Skin epidermis (tissue), 12 donors: ENCODE data around the gene NOP9.

Experiments
- H3K27ac ChIP-seq, 21 experiments: fragments of 200-600 bp; sonication (generic) in 11 of 21; one replicate each; pipeline ENCODE4 v1.5.0; 2020; ENCODE audit warnings: mild to moderate bottlenecking in 3 of 21, inconsistent platforms in 2 of 21, moderate library complexity in 2 of 21
- H3K4me3 ChIP-seq, 7 experiments: fragments of 200-600 bp; sonication (generic) in 2 of 7; one replicate each; pipeline ENCODE4 v1.5.0; 2020; ENCODE audit warnings: inconsistent platforms in 2 of 7, mild to moderate bottlenecking in 2 of 7, moderate library complexity in 1 of 7

NOP9 gene

GRCh38 chr14:24262821-24263733, 36.6 kb upstream of the NOP9 start, which contains the start of gene TGM1:
Gene TGM1, minus strand, starts transcription at chr14:24263177. Its CDS starts 825 bp downstream, at chr14:24262352.
- peak within 1 kb of the TSS in 5 of 7 experiments; percentile 1 to 23 (median 11) for H3K4me3 ChIP-seq
- peak within 1 kb of the TSS; percentile 13 to 82 (median 65) for H3K27ac ChIP-seq

GRCh38 chr14:24263848-24264247, 35.8 kb upstream of the NOP9 start:
- H3K27ac ChIP-seq, result peak overlapping the region in 18 of 21 experiments; percentile 6 to 82 (median 68)

DNA sequence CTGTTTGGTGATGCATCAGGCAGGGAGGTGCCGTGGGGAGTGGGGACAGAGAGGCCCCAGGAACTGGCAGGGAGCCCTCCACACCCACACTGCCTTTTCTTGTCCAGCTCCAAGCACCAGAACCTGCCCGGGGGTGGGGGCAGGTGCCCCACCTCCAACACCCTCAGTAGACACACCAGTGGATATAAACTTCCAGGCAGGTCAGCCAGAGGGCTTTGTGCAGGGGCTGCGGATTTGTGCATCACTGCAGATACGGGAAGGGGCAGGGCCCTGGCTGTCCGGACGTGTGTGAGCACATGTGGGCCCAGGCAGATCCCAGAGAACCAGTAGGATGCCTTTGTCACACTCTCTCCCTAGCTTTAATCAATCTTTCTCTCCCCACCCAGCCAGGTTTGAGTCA, 35.4 kb upstream of the NOP9 start:
- Histone ChIP-seq H3K27ac (peak overlapping the region in 19 of 21 experiments; percentile 13 to 82 (median 65)), H3K4me3 (no peak overlapping the region)

More at GRCh38 chr14:24263848-24264247, 35.8 kb upstream of the NOP9 start:
- H3K4me3 ChIP-seq, result no peak overlapping the region

DNA sequence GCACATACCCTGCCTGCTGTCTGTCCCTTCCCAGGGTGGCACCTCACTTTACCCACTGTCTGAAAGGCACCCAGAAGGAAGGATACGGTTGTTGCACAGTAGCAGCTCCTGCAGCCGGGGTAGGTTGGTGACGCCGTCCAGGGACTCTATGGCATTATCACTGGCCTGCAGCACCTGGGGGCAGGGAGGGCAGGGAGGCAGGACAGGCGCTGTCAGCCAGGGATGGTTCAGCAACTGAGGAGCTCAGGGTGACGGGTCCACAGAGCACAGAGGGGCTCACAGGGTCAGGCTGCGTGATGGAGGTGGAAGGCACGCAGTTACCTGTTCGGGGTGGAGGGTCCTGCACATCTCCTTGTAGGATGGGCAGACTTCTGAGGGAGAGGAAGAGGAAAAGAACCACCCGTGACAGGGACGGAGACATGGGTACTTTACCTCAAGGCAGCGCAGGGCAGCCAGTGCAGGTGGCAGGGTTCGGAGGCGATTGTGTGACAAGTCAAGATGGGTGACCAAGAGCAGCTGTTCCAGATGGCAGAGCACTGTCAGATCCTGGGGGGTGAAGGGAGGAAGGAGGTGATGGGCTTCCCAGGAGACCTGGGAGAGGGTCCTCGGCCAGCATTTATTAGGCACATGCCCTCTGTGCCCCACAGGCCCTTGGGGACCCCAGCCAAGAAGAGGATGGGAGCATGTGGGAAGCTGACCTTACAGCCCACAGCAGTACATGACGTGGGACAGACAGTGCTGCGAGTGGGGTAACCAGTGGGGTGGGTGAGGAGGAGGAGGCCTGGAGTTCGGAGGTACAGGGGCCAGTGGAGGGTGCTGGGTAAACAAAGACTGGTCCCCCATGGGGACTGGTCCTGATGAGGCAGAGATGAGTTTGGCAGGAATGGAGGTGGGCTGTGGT, 33.1 kb upstream of the NOP9 start:
- Histone ChIP-seq H3K27ac (no peak overlapping the region), H3K4me3 (no peak overlapping the region)

DNA sequence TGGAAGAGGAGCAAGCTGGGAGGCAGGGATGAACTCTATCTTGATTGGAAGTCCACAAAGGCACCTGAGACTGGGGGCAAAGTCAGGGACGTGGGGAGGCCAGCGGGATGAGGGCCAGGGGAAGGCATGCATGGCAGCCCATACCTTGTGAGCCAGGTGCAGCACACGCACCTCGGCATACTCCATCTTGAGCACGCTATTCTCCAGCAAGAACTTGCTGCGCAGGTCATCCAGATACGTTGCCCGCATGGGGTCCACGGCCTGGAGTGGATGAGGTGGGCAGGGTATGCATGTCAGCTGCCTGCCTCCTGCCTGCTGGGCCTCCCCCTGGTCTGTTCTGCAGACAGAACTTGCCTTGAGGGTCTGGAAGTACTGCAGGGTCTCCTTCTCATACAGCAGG, 32.1 kb upstream of the NOP9 start:
- Histone ChIP-seq H3K4me3 (no peak overlapping the region), H3K27ac (no peak overlapping the region)

GRCh38 chr14:24268225-24268624, 31.4 kb upstream of the NOP9 start:
- no peak overlapping the region for H3K4me3 ChIP-seq
- H3K27ac ChIP-seq, result no peak overlapping the region

DNA sequence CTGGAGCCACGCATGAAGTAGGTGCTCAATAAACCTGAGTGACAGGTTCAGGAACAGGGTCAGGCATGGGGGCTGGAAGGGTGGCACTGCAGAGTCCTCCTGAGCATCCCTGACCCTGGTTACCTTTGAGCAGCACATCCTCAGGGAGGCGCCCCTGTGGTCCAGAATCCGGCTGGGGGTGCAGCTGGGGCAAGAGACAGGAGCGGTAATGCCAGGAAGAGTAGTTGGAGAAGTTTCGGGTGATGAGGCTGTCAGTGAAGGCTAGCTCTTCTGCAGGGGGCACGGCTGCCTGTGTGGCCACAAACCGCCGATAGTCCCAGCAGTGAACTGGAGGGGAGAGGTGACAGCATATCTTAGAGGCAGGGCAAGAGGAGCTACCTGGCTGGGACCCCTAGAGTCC, 30.3 kb upstream of the NOP9 start:
- Histone ChIP-seq H3K4me3 (no peak overlapping the region), H3K27ac (no peak overlapping the region)

- Histone ChIP-seq H3K4me3 (no peak overlapping the region), H3K27ac (peak overlapping the region in 3 of 21 experiments; percentile 19 to 100 (median 100))
These were observed 29.6 kb upstream of the NOP9 start for GRCh38 chr14:24269910-24270536.

GRCh38 chr14:24270537-24271133, 29.0 kb upstream of the NOP9 start:
- H3K4me3 ChIP-seq, result peak overlapping the region; percentile 69 to 89 (median 71)
- H3K27ac ChIP-seq, result peak overlapping the region; percentile 95 to 100 (median 99)

DNA sequence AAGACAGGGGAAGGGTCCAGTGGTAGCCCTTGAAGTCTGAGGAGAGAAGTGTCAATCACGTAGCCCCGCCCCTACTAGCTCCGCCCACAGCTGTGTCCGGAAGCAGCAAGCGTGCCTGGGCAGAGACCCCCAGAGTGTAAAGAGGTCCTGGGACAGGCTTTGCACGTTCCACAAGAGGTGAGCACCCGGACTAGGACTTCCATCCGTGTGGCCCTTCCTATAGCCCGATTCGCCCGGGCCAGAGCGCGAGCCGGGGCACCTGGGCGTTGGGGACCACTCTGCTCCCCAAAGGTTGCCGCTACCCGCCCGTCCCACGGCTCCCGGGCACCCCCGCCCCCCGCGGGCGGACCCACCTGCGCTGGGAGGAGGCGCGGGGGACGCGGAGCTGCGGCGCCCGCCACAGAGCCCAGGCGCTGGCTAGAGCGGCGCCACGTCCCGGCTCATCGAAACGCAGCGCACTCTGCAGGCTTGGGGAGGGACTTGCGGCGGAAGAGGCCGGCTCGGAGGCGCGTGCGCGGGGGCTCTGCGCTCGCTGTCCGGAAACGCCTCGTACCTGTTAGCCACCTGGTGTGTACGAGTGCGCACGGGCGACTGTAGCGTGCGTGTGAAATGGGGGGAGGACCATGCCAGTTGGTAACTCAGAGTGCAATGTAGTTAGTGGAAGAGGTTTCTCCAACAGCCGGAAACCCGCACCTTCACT, 28.4 kb upstream of the NOP9 start, which contains the start of gene RABGGTA:
Gene RABGGTA (minus strand): TSS at position 464 of the 700 bp plus-strand sequence. CDS start 482 bp downstream, outside the sequence.
- Histone ChIP-seq H3K27ac (peak within 1 kb of the TSS; percentile 95 to 100 (median 99)), H3K4me3 (peak within 1 kb of the TSS; percentile 69 to 89 (median 71))

DNA sequence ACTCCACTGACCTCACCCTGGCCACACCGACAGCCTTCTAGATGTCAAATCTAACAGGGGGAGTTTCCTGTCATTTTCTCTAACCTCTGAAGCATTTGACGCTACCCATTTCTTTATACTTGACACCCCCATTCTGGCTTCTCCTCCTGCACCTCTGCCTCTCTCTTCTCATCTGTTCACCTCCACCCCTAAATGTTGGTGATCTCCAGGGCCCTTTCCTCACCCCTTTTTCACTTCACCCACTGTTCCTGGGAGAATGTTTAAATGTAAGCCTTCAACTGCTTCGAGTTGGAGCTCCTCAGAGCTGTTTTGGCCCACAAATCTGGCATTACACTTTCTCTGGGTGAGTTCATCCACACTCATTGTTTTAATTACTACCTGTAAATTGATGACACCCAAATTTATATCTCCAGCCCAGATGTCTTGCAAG, 27.8 kb upstream of the NOP9 start:
- H3K27ac ChIP-seq, result peak overlapping the region; percentile 95 to 100 (median 99)
- peak overlapping the region; percentile 69 to 89 (median 71) for H3K4me3 ChIP-seq

- H3K4me3 ChIP-seq, result no peak overlapping the region
- peak overlapping the region in 13 of 21 experiments; percentile 83 to 100 (median 99) for H3K27ac ChIP-seq
These were observed 27.2 kb upstream of the NOP9 start for GRCh38 chr14:24272467-24272866.

GRCh38 chr14:24273422-24273998, 26.1 kb upstream of the NOP9 start:
- peak overlapping the region in 19 of 21 experiments; percentile 13 to 100 (median 66) for H3K27ac ChIP-seq
- no peak overlapping the region for H3K4me3 ChIP-seq

- H3K27ac ChIP-seq, result peak overlapping the region in 17 of 21 experiments; percentile 55 to 100 (median 72)
- H3K4me3 ChIP-seq, result no peak overlapping the region
These were observed 25.5 kb upstream of the NOP9 start for GRCh38 chr14:24274101-24274543.

- no peak overlapping the region for H3K4me3 ChIP-seq
- peak overlapping the region in 16 of 21 experiments; percentile 2 to 70 (median 43) for H3K27ac ChIP-seq
These were observed 22.6 kb upstream of the NOP9 start for GRCh38 chr14:24277071-24277470.

GRCh38 chr14:24277606-24278321, 21.9 kb upstream of the NOP9 start:
- Histone ChIP-seq H3K27ac (peak overlapping the region in 16 of 21 experiments; percentile 5 to 70 (median 43)), H3K4me3 (no peak overlapping the region)

DNA sequence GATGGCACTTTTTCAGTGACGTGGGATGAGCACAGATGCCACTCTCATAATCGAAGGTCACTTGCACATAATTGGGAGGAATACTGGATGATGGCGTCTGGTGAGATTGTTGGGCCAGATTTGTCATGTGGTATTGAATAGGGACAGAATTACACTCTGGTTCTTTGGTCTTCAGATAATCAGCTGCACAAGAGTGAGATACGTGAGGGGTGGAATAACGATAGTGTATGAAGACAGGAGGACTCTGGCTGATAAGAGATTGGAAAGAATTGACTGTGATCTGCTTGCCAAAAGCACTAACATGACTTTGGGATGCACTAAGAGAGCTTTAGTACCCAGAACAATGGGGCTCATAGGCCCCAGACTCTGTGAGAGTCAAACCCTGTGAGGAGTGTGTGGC, 21.2 kb upstream of the NOP9 start:
- Histone ChIP-seq H3K4me3 (no peak overlapping the region), H3K27ac (peak overlapping the region in 9 of 21 experiments; percentile 20 to 71 (median 38))
